Trophoblast cell (in vitro differentiated cells and primary cell): Measurements from ENCODE around the gene OR8B8.
"Not testable (repeated sequence)": the region's sequence is repeated elsewhere in the genome, so short reads cannot be mapped to it uniquely, and the experiment has no call there.

Experiments
- DNase-seq, 2 donors: peaks; one replicate each; pipeline ENCODE4 v3.0.0-alpha.2; 2016
- H2AFZ ChIP-seq: 2 replicates; pipeline ENCODE4 v1.6.1; 2013; ENCODE audit warnings: low read length, moderate library complexity, mild to moderate bottlenecking; ENCODE audit not compliant: insufficient read depth, poor library complexity
- H2AK5ac ChIP-seq: 2 replicates; pipeline ENCODE4 v1.6.1; 2013; ENCODE audit warnings: mild to moderate bottlenecking, low read length
- H2BK120ac ChIP-seq: 2 replicates; pipeline ENCODE4 v1.6.1; 2013; ENCODE audit warnings: low read length, mild to moderate bottlenecking, moderate library complexity; ENCODE audit not compliant: insufficient read depth, poor library complexity
- H2BK12ac ChIP-seq: 2 replicates; pipeline ENCODE4 v1.6.1; 2013; ENCODE audit warnings: mild to moderate bottlenecking, low read length, moderate library complexity
- H2BK5ac ChIP-seq: 2 replicates; pipeline ENCODE4 v1.6.1; 2013; ENCODE audit warnings: low read length, low read depth, moderate library complexity, mild to moderate bottlenecking; ENCODE audit not compliant: poor library complexity
- H3K14ac ChIP-seq: 2 replicates; pipeline ENCODE4 v1.6.1; 2013; ENCODE audit warnings: mild to moderate bottlenecking, low read length
- H3K18ac ChIP-seq: 2 replicates; pipeline ENCODE4 v1.6.1; 2013; ENCODE audit warnings: mild to moderate bottlenecking, low read length
- H3K23ac ChIP-seq: 2 replicates; pipeline ENCODE4 v1.6.1; 2013; ENCODE audit warnings: low read length
- H3K27ac ChIP-seq: 2 replicates; pipeline ENCODE4 v1.5.1; 2013; ENCODE audit warnings: low read depth, mild to moderate bottlenecking, inconsistent platforms, low read length, moderate library complexity
- H3K27me3 ChIP-seq: 2 replicates; pipeline ENCODE4 v1.6.1; 2013; ENCODE audit warnings: inconsistent platforms, mild to moderate bottlenecking, low read length, moderate library complexity; ENCODE audit not compliant: insufficient read depth
- H3K36me3 ChIP-seq, 2 experiments: 1 replicate in 1 of 2; 2 replicates in 1 of 2; pipeline ENCODE4 v1.6.1; 2013; ENCODE audit warnings: low read length in 2 of 2, mild to moderate bottlenecking in 2 of 2, moderate library complexity in 1 of 2; ENCODE audit not compliant: insufficient read depth in 2 of 2, control insufficient read depth in 1 of 2
- H3K4ac ChIP-seq: 2 replicates; pipeline ENCODE4 v1.6.1; 2013; ENCODE audit warnings: low read depth, mild to moderate bottlenecking, low read length, moderate library complexity
- H3K4me1 ChIP-seq, 2 experiments: 1 replicate in 1 of 2; 2 replicates in 1 of 2; pipeline ENCODE4 v1.6.1; 2013; ENCODE audit warnings: low read length in 2 of 2, mild to moderate bottlenecking in 2 of 2, moderate library complexity in 1 of 2; ENCODE audit not compliant: insufficient read depth in 2 of 2, control insufficient read depth in 1 of 2
- H3K4me2 ChIP-seq: 2 replicates; pipeline ENCODE4 v1.6.1; 2013; ENCODE audit warnings: inconsistent platforms, mild to moderate bottlenecking, low read length, moderate library complexity
- H3K4me3 ChIP-seq: 2 replicates; pipeline ENCODE4 v1.5.1; 2013; ENCODE audit warnings: mild to moderate bottlenecking, low read depth, low read length, inconsistent platforms
- H3K79me1 ChIP-seq: one replicate; pipeline ENCODE4 v1.6.1; 2013; ENCODE audit warnings: low read length
- H3K79me2 ChIP-seq: 2 replicates; pipeline ENCODE4 v1.6.1; 2013; ENCODE audit warnings: low read length, mild to moderate bottlenecking; ENCODE audit not compliant: control insufficient read depth, insufficient read depth, poor library complexity
- H3K9ac ChIP-seq: 2 replicates; pipeline ENCODE4 v1.6.1; 2013; ENCODE audit warnings: mild to moderate bottlenecking, low read length
- H3K9me3 ChIP-seq: 2 replicates; pipeline ENCODE4 v1.6.1; 2013; ENCODE audit warnings: low read depth, mild to moderate bottlenecking, control low read depth, inconsistent platforms, low read length; ENCODE audit not compliant: insufficient read depth
- H4K12ac ChIP-seq: 2 replicates; pipeline ENCODE4 v1.6.1; 2013; ENCODE audit warnings: low read depth, mild to moderate bottlenecking, low read length, moderate library complexity
- H4K8ac ChIP-seq: 2 replicates; pipeline ENCODE4 v1.6.1; 2013; ENCODE audit warnings: low read depth, mild to moderate bottlenecking, low read length, moderate library complexity
- H4K91ac ChIP-seq: one replicate; pipeline ENCODE4 v1.6.1; 2013; ENCODE audit warnings: low read depth, mild to moderate bottlenecking, low read length, moderate library complexity
- WGBS: extraction: QIAGEN DNeasy Blood & Tissue Kit; methylation state at CpG from one replicate; pipeline ENCODE4 v1.1.7; 2013; ENCODE audit warnings: missing lambda C conversion rate; ENCODE audit not compliant: insufficient read length, insufficient coverage; ENCODE audit errors: extremely low coverage; 5-methylcytosine and 5-hydroxymethylcytosine counted together

OR8B8 gene

GRCh38 chr11:124459379-124459778 is 13.9 kb upstream of the OR8B8 start:
- H3K9ac ChIP-seq, H3K4ac ChIP-seq, H3K18ac ChIP-seq, H3K79me2 ChIP-seq, H3K4me3 ChIP-seq, H3K36me3 ChIP-seq, H4K91ac ChIP-seq, H3K23ac ChIP-seq, H4K12ac ChIP-seq, H3K4me2 ChIP-seq, H2BK5ac ChIP-seq, H2AFZ ChIP-seq, H3K4me1 ChIP-seq, H3K27ac ChIP-seq, H2AK5ac ChIP-seq, H3K9me3 ChIP-seq, H2BK120ac ChIP-seq, H3K79me1 ChIP-seq, H4K8ac ChIP-seq, H3K27me3 ChIP-seq, DNase-seq, H2BK12ac ChIP-seq, H3K14ac ChIP-seq: not testable (repeated sequence)
- no CpG with 5 or more reads among the region's 7 CpGs for WGBS

GRCh38 chr11:124454552-124454951 is 9.1 kb upstream of the OR8B8 start:
- no peak overlapping the region for H3K4me3 ChIP-seq
- no peaks in the 10 kb centered on the region for H3K36me3 ChIP-seq
- H3K18ac ChIP-seq = no peak overlapping the region
- H2BK5ac ChIP-seq = no peak overlapping the region
- no peaks in the 10 kb centered on the region for H3K27me3 ChIP-seq
- H3K4me1 ChIP-seq = no peaks in the 10 kb centered on the region
- no peak for DNase-seq
- H2AFZ ChIP-seq = no peak overlapping the region
- no peak overlapping the region for H2BK120ac ChIP-seq
- H3K79me2 ChIP-seq = no peaks in the 10 kb centered on the region
- H3K14ac ChIP-seq = no peak overlapping the region
- no peak overlapping the region for H3K9ac ChIP-seq
- H3K9me3 ChIP-seq = no peaks in the 10 kb centered on the region
- H3K79me1 ChIP-seq = no peaks in the 10 kb centered on the region
- no CpG with 5 or more reads among the region's 2 CpGs for WGBS
- H2BK12ac ChIP-seq = no peak overlapping the region
- H3K4ac ChIP-seq = no peak overlapping the region
- H2AK5ac ChIP-seq = no peak overlapping the region
- no peak overlapping the region for H3K4me2 ChIP-seq
- H4K8ac ChIP-seq = no peak overlapping the region
- no peak overlapping the region for H3K27ac ChIP-seq
- H4K12ac ChIP-seq = no peak overlapping the region
- H4K91ac ChIP-seq = no peak overlapping the region
- H3K23ac ChIP-seq = no peak overlapping the region

- DNase-seq = no peak
- Histone ChIP-seq H3K79me1 (no peaks in the 10 kb centered on the region), H3K18ac (no peak overlapping the region), H3K9me3 (peaks cover 4% of the 10 kb centered on the region), H3K79me2 (no peaks in the 10 kb centered on the region), H3K4me3 (no peak overlapping the region), H4K91ac (no peak overlapping the region), H3K27me3 (no peaks in the 10 kb centered on the region), H3K4ac (no peak overlapping the region), H4K8ac (no peak overlapping the region), H3K36me3 (no peaks in the 10 kb centered on the region), H2AFZ (no peak overlapping the region), H3K9ac (no peak overlapping the region), H4K12ac (no peak overlapping the region), H3K4me2 (no peak overlapping the region), H3K14ac (no peak overlapping the region), H3K27ac (no peak overlapping the region), H2BK12ac (no peak overlapping the region), H3K4me1 (no peaks in the 10 kb centered on the region), H2AK5ac (no peak overlapping the region), H2BK5ac (no peak overlapping the region), H3K23ac (no peak overlapping the region), H2BK120ac (no peak overlapping the region)
- WGBS = 100% methylated on average over 1 of the region's 1 CpG
These were observed 1.4 kb upstream of the OR8B8 start for GRCh38 chr11:124446916-124447315.

- H3K79me1 ChIP-seq = no peaks in the 10 kb centered on the region
- no peak overlapping the region for H2BK12ac ChIP-seq
- no peak overlapping the region for H3K4me3 ChIP-seq
- H3K14ac ChIP-seq = no peak overlapping the region
- no peak overlapping the region for H3K9ac ChIP-seq
- H3K79me2 ChIP-seq = no peaks in the 10 kb centered on the region
- WGBS = no CpG with 5 or more reads among the region's 2 CpGs
- H2AK5ac ChIP-seq = no peak overlapping the region
- H3K9me3 ChIP-seq = peaks cover 2% of the 10 kb centered on the region
- DNase-seq = no peak
- no peak overlapping the region for H3K4me2 ChIP-seq
- H3K18ac ChIP-seq = no peak overlapping the region
- H3K23ac ChIP-seq = no peak overlapping the region
- H4K12ac ChIP-seq = no peak overlapping the region
- no peak overlapping the region for H3K4ac ChIP-seq
- no peak overlapping the region for H2BK120ac ChIP-seq
- H3K4me1 ChIP-seq = no peaks in the 10 kb centered on the region
- H4K8ac ChIP-seq = no peak overlapping the region
- no peak overlapping the region for H3K27ac ChIP-seq
- no peaks in the 10 kb centered on the region for H3K36me3 ChIP-seq
- no peak overlapping the region for H4K91ac ChIP-seq
- H2AFZ ChIP-seq = no peak overlapping the region
- H2BK5ac ChIP-seq = no peak overlapping the region
- H3K27me3 ChIP-seq = no peaks in the 10 kb centered on the region
These were observed 2.6 kb downstream of the OR8B8 start for GRCh38 chr11:124442847-124443246.
